ENCODE results near the gene DPP7. TPM values are rescaled to one million over a fixed set of nuclear protein-coding genes. Genes with fewer than 3 reads are reported as not detected.

DPP7 gene
- total RNA-seq, 1 experiment from 2014 or later, result 291 TPM

GRCh38 chr9:137088121-137088520 lies 26.4 kb downstream of the DPP7 start:
- Histone ChIP-seq H3K27ac (ENCODE audit: low read depth, low read length) (no peak overlapping the region), H3K9ac (ENCODE audit: low read length) (peak overlapping the region; percentile 96; the same call in 1 of the 2 replicates), H3K27me3 (ENCODE audit: insufficient read depth, low read length) (no peaks in the 10 kb centered on the region), H3K4me1 (ENCODE audit: control insufficient read depth in 1 of 2, insufficient read depth in 2 of 2, low read length in 2 of 2) (peaks cover 30 to 43% of the 10 kb centered on the region in 2 experiments), H3K79me2 (ENCODE audit: insufficient read depth, low read length) (peaks cover 16% of the 10 kb centered on the region; the same call in 1 of the 2 replicates), H3K4me2 (ENCODE audit: low read length) (peak overlapping the region; percentile 98), H3K9me2 (ENCODE audit: insufficient read depth) (no peaks in the 10 kb centered on the region), H3K36me3 (ENCODE audit: control insufficient read depth in 1 of 2, insufficient read depth in 2 of 2, low read length in 2 of 2) (peaks cover 4 to 6% of the 10 kb centered on the region in 2 experiments; a peak in 2 of 4 replicates), H3K9me3 (ENCODE audit: control insufficient read depth in 1 of 2, insufficient read depth in 1 of 2, low read depth in 1 of 2, low read length in 2 of 2) (no peaks in the 10 kb centered on the region), H4K20me1 (ENCODE audit: insufficient read depth) (no peaks in the 10 kb centered on the region), H2AFZ (ENCODE audit: low read depth, low read length, poor library complexity, severe bottlenecking) (no peak overlapping the region), H3K4me3 (replicated peaks in 1 of 2; ENCODE audit: low read depth in 1 of 2, low read length in 2 of 2) (peak overlapping the region; percentile 83 to 96; a peak in 3 of 4 replicates)
- intact Hi-C loops (cut with micrococcal nuclease), result no loop called here
- CTCF ChIA-PET, result no interaction called here
- TF ChIP-seq SRF (IDR thresholded peaks at IDR 0.05; ENCODE audit: low read depth) (no peak), SP1 (IDR thresholded peaks at IDR 0.05; ENCODE audit: low read depth) (no peak), EGR1 (IDR thresholded peaks at IDR 0.05; ENCODE audit: low read depth) (no peak), POLR2AphosphoS5 (IDR thresholded peaks at IDR 0.05; ENCODE audit: low read depth, low read length) (no peak), ZNF274 (IDR thresholded peaks at IDR 0.05; ENCODE audit: low read depth, low read length) (no peak), SIN3A (IDR thresholded peaks at IDR 0.05; ENCODE audit: low read depth) (no peak), ZFX (IDR thresholded peaks at IDR 0.05) (no peak), CBX3 (IDR thresholded peaks at IDR 0.05; ENCODE audit: low read depth) (no peak), REST (IDR thresholded peaks at IDR 0.05; ENCODE audit: low read depth) (no peak), ZBTB33 (IDR thresholded peaks at IDR 0.05; ENCODE audit: extremely low read depth, insufficient replicate concordance, low read length) (no peak), RAD21 (IDR thresholded peaks at IDR 0.05; ENCODE audit: low read depth) (no peak), CEBPB (IDR thresholded peaks at IDR 0.05; ENCODE audit: low read depth) (no peak), POLR2A (IDR thresholded peaks at IDR 0.05; ENCODE audit: borderline replicate concordance, extremely low read depth, insufficient read depth, insufficient read length) (no peak)
- ATAC-seq (no peak), DNase-seq (ENCODE audit: low read depth, low spot score) (no peak)
- POLR2A ChIA-PET, result no interaction called here
- RAD21 ChIA-PET (ENCODE audit: low non-redundant PET in 1 of 2, low total read pairs in 2 of 2, uncharacterized antibody in 2 of 2, unreplicated experiment in 2 of 2), result interaction anchor here in 1 of 2 experiments (0.6 kb wide), 1 partner anchor 20 kb away, joined by 5 read pairs; no protein-coding TSS in a partner anchor
- BruUV-seq (replicated peaks), result TSS peak; percentile 46
